Activated CD4-positive, alpha-beta T cell treated with anti-CD3 and anti-CD28 coated beads, Interleukin-10, Interleukin-2, amounts not matched to agents 100 ng/mL and 50 ng/mL, durations not matched to agents 16 hours and 8 hours (primary cell): Measurements from ENCODE around the gene GRIK5.
"Not testable (repeated sequence)": the region's sequence is repeated elsewhere in the genome, so short reads cannot be mapped to it uniquely, and the experiment has no call there.

Source experiments
- DNase-seq: peaks from one replicate; pipeline ENCODE4 v3.0.0-alpha.2; 2020

Gene GRIK5, protein sequence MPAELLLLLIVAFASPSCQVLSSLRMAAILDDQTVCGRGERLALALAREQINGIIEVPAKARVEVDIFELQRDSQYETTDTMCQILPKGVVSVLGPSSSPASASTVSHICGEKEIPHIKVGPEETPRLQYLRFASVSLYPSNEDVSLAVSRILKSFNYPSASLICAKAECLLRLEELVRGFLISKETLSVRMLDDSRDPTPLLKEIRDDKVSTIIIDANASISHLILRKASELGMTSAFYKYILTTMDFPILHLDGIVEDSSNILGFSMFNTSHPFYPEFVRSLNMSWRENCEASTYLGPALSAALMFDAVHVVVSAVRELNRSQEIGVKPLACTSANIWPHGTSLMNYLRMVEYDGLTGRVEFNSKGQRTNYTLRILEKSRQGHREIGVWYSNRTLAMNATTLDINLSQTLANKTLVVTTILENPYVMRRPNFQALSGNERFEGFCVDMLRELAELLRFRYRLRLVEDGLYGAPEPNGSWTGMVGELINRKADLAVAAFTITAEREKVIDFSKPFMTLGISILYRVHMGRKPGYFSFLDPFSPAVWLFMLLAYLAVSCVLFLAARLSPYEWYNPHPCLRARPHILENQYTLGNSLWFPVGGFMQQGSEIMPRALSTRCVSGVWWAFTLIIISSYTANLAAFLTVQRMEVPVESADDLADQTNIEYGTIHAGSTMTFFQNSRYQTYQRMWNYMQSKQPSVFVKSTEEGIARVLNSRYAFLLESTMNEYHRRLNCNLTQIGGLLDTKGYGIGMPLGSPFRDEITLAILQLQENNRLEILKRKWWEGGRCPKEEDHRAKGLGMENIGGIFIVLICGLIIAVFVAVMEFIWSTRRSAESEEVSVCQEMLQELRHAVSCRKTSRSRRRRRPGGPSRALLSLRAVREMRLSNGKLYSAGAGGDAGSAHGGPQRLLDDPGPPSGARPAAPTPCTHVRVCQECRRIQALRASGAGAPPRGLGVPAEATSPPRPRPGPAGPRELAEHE

DNA sequence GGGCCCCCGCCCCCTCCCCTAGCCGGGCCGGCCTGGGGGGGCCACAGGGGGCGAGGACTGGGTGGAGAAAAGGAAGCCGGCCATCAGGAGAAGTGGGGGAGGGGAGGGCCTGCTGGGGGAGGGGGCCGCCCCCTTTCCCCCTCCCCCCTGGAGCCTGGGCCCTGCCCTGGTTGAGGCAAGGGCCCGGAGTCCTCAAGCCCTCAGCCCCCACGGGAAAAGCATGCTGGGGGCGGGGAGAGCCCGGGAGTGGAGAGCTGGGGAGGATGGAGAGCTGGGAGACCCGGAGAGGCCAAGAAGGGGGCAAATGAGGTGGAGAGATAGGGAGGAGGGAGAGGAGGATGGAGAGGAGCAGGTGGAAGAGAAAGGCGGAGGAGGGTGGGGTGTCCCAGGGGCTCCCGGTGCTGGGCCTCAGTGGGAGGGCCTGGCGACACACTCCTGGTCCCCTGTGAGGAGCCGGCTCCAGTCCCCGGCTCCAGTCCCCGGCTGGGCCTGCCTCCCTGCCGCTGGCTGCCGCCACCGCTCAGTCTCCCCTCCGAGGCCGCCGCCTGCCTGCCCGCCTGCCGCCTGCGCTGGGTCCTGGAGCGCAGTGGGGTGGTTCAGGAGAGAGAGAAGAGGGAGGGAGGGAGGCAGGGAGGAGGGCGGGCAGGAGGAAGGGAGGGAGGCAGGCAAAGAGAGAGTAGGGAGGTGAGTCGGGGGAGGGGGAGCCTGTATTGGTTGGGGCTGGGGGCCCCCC is at the start of gene GRIK5:
Gene GRIK5, minus strand, starts transcription at position 588 of the 733 bp plus-strand sequence. CDS start 4,436 bp downstream, outside the sequence.
- no peak for DNase-seq

DNA sequence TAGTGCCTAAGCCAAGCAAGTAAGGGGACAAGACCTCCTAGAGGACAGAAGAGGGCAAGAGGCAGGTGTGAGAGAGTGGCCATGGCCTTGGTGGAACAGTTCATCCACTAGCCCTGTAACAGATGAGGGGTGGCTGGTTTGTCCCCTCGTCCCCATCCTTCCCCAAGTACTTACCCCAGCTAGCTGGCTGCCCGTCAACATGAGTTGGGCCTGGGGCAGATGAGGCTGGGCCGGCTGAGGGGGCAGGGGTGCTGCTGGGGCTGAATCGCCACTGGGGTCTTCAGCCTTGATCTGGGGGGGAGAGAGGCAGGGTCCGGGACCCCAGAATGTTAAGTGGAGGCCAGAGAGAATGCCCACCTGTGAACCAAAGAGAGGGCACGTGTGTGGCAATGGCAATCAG is 47.1 kb upstream of the GRIK5 start:
- no peak for DNase-seq

DNA sequence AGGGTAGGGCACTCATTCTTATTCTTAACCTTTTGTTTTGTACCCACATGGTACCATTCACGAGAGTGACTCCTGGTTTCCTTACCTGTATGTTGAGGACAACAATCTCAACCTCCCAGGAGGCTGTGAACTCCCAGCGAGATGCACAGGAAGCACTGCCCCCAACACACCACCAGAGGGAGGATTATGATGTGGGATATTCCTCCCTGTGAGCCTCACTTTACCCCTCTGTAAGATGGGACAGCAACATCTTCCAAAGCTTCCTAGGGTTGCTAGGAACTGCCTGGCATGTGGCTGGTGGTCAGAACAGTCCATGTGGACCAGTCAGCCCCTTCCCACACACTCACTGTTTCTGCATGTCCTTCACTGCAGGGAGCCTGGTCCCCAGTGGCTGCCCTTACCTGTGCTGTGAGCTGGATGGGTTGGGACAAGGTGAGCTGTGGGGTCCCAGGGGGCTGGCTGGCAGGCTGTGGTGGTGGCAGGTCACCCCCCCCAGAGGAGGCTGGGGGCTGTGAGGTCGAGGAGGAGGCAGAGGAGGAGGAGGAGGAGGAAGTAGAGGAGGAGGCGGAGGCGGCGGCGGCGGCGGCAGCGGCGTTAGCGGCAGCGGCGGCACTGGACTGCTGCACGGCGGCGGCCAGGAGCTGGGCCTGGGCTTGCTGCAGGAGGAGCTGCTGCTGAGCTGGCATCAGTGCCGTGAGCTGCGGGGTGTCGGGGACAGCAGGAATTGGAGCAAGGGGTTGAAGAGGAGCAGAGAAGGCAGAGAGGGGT is 46.5 kb upstream of the GRIK5 start:
- DNase-seq: no peak

DNA sequence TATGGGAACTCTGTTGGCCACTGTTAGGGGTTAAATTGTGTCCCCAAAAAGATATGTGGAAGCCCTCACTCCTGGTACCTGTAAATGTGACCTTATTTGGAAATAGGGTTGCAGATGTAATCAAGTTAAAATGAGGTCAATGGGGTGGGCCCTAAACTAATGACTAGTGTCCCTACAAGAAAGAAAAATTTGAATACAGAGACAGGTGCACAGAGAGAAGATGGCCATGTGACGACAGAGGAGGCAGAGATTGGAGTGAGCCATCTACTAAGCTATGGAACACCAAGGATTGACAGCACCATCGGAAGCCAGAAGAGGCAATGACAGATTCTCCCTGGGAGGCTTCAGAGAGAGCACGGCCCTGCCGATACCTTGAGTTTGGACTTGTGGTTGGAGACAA is 45.7 kb upstream of the GRIK5 start:
- DNase-seq: no peak

DNA sequence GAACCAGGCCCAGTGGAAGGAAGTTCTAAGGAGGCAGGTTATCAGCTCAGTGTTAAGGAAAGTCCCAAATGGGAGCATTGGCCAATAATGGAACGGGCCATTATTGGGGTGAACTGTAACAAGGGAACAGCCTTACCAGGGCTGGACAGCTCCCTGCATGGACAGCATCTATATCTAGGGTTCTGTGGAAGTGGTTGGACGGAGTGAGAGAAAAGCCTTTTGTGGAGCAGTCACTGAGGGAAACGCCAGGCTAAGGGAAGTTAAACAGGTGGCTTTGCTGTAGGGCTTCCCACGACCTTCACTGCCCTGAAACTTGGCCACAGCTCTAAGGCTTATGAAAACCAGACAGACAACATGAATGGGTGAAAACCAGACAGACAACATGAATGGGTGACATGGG is 45.2 kb upstream of the GRIK5 start:
- DNase-seq: no peak

DNA sequence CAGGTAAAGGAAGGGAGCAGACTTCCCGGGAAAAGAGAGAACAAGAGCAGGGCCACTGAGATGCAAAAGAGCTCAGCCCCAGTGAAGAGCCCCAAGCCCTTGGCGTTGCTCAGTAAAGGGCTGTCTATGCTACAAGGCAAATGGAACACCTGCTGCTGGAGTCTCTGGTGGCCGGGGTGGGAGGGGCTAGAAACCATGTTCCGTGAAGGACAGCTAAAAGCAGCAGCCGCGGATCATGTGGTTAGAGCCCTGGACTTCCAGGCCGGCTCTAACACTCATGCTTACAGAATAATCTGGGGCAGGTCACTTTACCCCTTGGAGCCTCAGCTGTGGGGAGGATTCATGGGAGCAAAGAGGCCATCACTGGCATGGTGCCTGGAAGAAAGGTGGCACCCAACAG is 44.4 kb upstream of the GRIK5 start:
- no peak for DNase-seq

DNA sequence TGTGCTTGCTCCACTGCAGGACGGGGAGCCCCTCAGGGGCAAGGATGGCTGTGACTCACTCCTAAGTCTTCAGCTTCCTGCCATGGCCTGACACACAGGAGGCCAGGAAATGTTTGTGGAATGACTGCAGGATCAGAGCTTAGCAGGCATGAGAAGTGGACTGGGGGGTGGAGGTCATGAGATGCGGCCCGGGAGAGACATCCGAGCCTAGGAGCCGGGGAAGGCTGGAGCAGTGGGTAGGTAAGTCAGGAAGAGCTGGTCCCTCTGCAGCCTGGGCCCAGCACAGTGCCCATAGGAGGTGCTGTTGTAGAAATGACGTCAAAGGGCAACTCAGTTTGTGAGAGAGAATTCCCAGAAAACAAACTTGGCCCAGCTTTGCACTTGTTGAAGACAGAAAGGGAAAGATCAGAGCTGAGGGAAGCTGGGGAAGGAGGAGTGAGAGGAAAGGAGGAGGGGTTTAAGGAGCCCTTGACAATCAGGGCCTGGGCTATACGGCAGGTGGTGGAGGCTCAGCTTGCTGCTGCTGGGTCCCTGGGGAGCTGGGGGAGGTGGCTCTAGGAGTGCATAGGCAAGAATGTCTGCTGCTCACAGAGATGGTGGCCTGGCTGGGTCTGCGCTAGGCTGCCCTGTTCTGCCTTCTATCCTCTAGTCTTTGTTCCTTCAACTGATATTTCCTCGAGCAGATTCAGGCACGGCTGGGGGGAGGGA is 43.8 kb upstream of the GRIK5 start:
- DNase-seq: no peak

DNA sequence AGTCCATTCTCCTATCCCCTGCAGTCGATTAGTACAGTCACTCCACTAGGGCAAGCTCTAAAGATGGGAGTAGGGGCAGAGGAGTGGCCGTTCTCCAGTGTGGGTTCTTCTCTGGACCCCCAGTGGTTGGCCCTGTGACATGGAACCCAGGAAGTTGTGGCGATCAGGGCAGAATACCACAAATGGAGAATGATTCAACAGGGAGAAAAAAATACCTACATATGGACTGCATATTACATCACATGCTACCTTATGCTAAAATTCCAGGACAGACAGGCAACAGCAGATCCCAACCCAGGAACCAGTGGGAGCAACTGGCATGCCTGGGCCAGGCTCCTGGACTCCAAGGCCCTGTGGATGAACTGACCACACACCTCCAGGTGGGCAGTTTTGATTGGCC is 41.8 kb upstream of the GRIK5 start:
- no peak for DNase-seq

DNA sequence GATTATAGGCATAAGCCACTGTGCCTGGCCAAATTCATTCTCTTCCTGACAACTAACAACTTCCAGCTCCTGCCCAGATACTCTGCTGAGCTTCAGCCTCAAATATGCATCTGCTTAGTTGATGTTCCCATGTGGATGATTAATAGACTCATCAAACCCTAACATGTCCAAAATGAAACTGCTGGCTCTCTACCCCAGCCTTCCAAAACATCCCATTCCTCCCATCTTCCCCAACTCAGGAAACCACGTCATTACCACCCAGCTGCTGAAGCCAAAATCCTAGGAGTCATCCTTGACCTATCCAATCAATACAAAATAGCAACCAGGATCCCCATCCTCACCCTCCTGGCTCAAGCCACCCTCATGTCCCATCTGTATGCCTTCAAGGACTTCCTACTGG is 41.4 kb upstream of the GRIK5 start:
- no peak for DNase-seq

DNA sequence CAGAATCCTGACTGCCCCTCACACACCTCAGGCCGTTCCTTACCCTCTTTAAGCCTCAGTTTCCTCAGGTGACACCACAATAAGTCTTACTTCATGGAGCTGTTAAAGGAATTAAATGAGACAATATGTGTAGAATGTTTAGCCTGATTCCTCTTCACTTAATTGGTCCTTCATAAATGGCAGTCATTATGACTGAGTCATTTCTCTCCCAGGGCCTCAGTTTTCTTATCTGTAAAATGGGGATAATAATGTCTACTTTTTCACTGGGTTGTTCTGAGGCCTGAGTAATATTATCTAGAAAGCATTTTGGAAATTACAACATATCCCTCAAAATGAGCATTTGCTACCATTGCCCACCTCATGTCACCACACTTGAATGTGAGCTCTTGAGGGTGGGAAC is 40.7 kb upstream of the GRIK5 start:
- no peak for DNase-seq

DNA sequence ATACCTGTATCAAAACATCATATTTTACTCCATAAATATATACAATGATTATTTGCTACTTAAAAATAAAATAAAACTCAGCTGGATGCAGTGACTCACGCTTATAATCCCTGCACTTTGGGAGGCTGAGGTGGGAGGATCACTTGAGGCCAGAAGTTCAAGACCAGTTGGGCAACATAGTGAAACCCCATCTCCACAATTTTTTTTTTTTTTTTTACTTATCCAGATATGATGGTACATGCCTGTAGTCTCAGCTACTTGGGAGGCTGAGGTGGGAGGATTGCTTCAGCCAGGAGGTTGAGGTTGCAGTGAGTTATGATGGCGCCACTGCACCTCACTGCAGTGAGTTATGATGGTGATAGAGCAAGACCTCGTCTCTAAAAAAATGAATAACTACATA is 39.9 kb upstream of the GRIK5 start:
- DNase-seq: no peak

DNA sequence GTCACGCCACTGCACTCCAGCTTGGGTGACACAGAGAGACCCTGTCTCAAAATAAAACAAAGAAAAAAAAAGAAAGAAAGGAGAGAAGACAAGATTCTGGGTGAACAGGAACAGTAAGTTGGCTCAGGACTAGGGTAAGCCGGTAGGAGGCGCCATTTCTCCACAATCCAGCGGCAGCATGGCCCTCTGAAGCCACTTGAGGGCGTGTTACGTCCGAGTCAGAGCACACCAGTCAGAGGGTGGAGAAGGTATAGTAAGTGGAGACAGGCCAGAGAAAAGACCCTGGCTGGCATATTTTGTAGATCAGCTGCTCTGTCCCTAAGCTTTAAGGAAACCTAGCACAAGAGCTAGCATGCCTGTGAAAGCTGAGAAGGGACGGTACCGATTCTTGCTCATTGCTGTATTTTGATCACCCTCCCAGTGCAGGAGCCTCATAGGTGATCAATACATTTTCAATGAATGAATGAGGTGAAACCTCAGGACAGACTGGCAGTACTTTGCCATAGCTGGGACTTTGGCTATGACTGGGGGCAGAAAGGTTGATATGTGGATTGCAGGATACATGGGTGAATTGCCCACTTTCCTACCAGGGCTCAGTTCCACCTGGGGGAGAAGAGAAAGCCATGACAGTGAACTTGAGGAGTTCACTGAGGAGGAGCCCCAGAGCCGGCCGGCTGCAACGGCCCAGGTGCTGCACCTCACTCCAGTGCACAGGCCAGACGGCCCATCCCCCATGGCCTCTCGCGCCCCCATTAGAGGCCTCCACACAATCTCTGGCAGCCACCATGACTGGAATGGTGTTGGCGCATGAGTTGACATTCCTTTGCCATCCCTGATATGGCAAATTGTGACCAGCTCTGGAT is 38.8 kb upstream of the GRIK5 start:
- DNase-seq: peak; percentile 93

DNA sequence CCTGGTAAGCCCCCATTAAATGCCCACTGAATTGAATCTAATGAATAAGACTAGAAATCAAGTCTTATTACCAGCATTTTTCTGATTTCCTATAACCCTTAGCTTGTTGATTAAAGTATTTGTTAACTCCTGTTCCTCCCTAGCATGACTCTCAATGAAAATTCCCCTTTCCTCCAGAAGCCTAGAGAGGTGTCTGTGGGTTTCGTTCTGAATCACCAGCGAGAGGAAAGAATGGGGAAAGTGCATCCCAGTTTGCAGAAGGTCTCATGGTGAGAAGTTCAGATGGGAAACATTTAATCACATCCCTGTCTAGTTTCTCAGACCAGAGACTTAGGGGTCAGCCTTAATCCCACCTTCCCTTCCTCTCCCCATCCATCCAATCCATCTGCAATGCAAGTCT is 35.4 kb upstream of the GRIK5 start:
- DNase-seq: no peak

DNA sequence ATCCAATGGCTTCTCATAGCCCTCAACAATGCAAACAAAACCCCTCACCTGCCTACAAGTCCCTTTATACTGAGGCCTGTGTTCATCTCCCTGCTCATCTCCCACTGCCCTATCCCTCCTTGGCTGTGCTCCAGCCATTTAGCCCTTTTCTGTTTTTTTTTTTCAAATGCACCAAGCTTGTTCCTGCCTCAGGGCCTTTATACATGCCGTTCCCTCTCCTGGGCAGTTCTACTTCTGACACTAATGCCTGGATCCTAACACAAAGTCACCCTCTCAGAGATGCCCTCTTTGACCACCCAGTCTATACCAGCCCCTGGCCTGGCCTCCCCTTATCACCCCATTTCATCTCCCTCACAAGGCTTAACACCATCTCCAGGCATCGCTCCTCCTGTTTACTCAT is 32.9 kb upstream of the GRIK5 start:
- DNase-seq: no peak

DNA sequence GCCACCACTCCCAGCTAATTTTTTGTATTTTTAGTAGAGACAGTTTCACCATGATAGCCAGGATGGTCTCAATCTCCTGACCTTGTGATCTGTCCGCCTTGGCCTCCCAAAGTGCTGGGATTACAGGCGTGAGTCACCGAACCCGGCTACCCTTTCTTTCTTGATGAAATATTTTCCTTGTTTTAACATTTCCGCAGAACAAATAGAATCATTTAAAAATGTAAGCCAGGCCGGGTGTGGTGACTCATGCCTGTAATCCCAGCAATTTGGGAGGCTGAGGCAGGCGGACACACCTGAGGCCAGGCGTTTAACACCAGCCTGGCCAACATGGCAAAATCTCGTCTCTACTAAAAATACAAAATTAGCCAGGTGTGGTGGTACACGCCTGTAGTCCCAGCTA is 30.2 kb upstream of the GRIK5 start:
- DNase-seq: not testable (repeated sequence)

DNA sequence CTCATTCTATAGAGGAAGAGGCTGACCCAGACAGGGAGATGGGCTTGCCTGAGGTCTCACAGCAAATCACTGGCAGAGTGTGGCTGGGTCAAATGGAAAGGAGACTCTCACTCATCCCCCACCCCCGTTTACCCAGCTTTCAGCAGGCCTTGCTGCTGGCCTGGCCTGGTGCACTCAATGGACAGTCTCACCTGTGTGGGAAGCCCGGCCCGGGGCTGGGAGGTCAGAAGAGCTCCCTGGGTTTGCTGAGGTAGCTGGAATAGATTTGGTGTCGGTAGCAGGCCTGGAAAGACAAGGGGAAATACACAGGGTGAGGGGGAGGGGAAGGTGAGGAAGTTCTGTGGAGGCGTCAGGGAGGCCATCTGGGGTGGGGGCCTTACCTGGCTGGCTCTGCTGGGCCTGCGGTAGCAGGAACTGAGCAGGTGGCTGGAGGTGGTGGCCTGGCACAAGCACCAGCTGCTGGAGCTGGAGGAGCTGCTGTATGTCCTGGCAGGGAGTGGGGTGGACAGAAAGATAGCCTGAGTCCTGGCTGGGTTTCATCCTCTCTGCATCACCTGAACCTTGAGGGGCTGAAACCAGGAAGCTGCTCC is 29.4 kb upstream of the GRIK5 start:
- no peak for DNase-seq

DNA sequence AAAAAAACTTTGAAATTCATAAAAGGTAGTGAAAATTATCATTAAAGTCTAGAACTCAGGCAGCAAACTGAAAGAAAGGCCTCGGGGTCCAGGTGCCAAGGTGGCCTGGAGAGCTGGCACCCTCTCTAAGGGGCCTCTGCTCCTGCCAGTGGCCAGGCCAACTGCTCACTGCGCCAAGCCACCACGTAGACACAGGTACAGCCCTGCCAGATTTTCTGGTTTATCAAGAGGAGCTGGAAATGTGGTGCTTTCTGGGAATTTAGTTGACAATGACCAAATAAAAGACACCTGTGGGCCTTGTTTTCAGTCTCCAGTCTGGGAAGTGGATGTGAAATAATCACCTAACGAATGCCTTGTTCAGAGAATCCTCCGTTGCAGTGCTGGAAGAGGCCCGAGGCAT is 28.8 kb upstream of the GRIK5 start:
- DNase-seq: no peak

DNA sequence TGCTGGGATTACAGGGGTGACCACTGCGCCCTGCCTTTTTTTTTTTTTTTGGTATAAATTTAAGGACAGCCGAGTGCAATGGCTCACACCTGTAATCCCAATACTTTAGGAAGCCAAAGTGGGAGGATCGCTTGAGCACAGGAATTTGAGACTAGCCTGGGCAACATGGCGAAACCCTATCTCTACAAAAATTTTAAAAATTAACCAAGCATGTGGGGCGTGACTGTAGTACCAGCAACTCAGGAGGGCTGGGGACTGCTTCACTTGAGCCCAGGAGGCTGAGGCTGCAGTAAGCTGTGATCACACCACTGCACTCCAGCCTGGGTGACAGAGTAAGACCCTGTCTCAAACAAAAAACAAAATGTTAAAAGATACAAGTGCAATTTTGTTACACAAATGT is 27.5 kb upstream of the GRIK5 start:
- DNase-seq: no peak

DNA sequence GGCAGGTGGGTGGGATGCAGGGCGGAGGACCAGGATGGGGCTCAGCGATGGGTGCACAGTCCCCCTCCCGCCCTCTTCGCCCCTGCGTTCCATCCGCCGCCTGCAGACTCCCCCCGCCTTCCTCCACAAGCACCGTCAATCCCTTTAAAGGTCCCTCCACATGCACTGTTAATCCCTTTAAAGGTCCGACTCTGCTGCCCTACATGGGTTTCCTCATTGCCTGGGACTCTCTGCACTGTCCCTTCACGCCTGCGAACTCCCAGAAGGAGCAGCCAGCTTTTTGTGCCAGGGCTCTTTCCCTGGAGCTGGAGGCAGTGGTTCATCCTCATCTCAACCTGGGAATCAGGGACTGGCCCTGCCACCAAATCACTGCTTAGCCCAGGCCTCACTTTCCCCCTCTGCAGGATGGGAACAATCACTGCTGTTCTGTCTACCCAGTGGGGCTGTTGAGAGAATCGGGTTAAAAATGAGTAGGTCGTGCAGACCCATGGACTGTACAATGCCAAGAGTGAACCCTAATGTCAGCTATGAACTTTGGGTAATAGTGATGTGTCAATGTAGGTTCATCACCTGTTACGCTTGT is 26.3 kb upstream of the GRIK5 start:
- no peak for DNase-seq

DNA sequence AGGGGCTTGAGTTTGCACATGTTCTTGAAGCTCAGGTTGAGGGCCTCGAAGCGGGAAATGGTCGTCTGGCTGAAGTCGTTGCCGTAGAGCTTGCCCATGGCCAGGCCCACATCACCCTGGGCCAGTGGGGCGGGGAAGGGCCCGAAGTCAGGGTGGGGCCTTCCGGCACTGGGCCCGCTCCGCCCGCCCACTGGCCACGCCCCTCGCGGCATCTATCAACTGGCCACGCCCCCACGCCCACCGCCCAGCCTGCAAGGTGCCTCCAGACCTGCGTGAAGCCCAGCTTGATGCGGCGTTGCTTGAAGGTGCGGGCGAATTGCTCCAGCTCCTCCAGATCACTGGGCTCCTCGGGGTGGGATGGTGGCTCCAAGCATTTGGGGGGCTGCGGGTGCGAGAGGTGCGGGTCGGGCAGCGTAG is 25.8 kb upstream of the GRIK5 start:
- no peak for DNase-seq
